COLO829 (cell line): ENCODE measurements around the gene PTPRD.
"Not testable (repeated sequence)": the region's sequence is repeated elsewhere in the genome, so short reads cannot be mapped to it uniquely, and the experiment has no call there.

ENCODE experiments used
- DNase-seq: peaks from one replicate; pipeline ENCODE4 v3.0.0; 2012; ENCODE audit warnings: low spot score

PTPRD gene

DNA sequence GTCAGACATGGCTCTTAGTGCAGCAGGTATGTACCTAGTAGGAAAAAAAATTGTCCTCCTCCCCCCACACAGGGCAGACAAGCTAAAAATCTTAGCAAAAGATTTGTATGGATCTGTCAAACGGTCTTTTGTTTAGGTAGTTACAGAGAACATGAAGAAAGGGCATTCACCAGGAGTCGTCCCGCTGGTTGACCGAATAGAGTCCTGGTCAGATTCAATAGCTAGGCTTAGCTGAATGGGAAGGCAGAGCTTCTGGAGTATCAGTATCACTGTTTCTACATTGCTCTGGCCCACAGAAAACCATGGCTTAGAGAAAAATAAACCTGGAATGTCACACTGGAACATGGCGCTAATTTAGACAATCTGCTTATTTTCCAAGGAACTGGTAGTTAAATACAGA, 642.3 kb downstream of the PTPRD start:
- no peak for DNase-seq

GRCh38 chr9:9963841-9964240, 649.0 kb downstream of the PTPRD start:
- DNase-seq, result no peak

- no peak for DNase-seq
These were observed 650.9 kb downstream of the PTPRD start for GRCh38 chr9:9961934-9962333.

DNA sequence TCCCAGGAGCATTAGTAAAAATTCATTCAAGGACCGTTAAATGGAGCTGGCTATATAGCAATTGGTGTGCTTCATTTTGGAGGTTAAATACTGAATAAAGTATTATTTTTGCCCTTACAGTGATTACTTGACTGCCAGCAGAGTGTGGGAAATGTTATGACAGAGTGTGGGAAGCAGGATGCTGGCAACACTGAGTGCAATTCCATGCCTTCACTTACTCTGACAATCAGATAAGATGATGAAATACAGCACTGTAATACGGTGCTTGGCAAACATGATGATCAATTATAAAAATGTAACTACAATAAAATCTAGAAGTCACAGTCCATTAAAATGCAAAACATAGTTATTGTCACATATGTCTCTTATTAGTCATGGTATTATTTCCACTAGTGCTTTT, 651.3 kb downstream of the PTPRD start:
- no peak for DNase-seq

- no peak for DNase-seq
These were observed 661.1 kb downstream of the PTPRD start for GRCh38 chr9:9951556-9952160.

GRCh38 chr9:9950813-9951212, 662.0 kb downstream of the PTPRD start:
- DNase-seq, result no peak

DNA sequence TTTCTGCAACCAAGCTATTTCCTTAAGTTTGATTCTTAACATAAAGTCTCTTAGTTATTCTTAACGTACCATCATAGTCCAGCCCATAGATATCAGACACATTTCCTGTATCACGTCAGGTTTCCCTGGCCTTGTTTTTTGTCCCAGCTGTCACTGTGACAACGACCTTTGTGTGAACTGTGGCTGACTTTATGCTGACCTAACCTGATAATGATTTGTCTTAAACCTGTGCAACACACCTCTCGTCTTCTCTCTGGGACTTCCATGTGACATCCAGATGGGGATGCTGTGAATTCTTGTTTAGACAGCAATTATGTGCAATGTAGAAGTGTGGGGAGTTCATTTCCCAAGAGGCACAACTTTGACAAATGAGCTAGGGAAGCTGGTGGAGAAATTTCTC, 662.8 kb downstream of the PTPRD start:
- no peak for DNase-seq

DNA sequence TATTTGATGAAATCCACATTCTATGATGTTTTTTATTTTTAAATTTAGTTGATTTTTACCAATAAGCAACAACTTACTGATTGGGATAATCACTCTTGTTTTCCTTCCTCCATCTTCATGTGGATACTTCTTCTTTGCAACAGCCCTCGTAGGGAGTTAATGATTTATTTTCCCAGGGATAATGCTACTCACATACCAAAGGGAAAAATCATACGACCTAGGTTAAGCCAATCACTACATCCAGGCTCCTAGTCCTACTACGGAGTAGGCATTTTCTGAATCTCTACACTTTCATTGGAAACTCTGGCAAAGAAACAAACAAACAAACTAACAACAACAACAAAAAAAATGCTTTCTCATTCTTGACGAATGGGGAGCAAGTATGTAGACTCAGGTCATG, 663.4 kb downstream of the PTPRD start:
- DNase-seq, result no peak

DNA sequence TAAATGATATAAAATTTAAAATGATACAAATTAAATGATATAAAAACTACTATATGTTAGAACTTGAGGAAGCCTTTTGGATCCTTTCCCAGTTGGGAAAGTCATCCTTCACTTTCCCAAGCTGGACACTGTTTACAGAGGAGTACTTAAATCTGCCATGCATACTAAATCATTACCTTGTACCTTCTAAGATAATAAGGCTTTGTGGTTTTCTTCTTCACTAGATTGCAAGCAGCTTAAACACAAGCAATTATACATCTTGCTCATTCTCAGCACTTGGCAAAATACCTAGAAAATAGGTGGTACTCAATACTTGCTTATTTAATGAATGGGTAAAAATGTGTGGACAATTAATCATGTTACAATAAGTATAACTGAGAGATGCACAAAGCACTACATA, 666.8 kb downstream of the PTPRD start:
- no peak for DNase-seq

GRCh38 chr9:9942764-9943424, 669.9 kb downstream of the PTPRD start:
- peak; percentile 44 for DNase-seq

GRCh38 chr9:9938432-9938831, 674.4 kb downstream of the PTPRD start:
- DNase-seq, result no peak

DNA sequence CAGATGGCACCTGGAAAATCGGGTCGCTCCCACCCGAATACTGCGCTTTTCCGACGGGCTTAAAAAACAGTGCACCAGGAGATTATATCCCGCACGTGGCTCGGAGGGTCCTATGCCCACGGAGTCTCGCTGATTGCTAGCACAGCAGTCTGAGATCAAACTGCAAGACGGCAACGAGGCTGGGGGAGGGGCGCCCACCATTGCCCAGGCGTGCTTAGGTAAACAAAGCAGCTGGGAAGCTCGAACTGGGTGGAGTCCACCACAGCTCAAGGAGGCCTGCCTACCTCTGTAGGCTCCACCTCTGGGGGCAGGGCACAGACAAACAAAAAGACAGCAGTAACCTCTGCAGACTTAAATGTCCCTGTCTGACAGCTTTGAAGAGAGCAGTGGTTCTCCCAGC, 681.3 kb downstream of the PTPRD start:
- not testable (repeated sequence) for DNase-seq

GRCh38 chr9:9924376-9924775, 688.4 kb downstream of the PTPRD start:
- no peak for DNase-seq

- no peak for DNase-seq
These were observed 691.0 kb downstream of the PTPRD start for GRCh38 chr9:9921805-9922204.

- no peak for DNase-seq
These were observed 692.3 kb downstream of the PTPRD start for GRCh38 chr9:9920425-9921060.

- DNase-seq, result no peak
These were observed 693.5 kb downstream of the PTPRD start for GRCh38 chr9:9919174-9919775.

GRCh38 chr9:9917400-9917799, 695.4 kb downstream of the PTPRD start:
- DNase-seq, result no peak

- DNase-seq, result no peak
These were observed 698.6 kb downstream of the PTPRD start for GRCh38 chr9:9914174-9914573.

GRCh38 chr9:9913276-9913832, 699.4 kb downstream of the PTPRD start:
- DNase-seq, result no peak

DNA sequence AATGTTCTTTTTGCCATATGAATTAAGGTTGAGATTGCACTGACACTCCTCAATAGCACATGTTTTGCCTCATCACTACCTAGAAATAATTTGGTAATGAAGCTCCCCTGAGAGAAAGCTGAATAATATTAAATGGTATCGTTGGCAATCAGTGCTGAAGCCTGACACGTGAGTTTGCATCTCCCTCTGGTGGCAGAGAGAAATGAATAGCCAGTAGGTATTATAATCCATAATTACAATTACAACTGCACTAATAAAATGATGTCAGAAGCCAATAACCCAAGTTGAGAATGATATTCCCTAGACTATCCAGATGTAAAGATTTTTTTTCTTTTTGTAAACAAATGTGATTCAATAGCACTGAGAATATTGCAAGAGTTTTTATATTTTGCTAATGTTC, 700.3 kb downstream of the PTPRD start:
- DNase-seq, result peak; percentile 2

DNA sequence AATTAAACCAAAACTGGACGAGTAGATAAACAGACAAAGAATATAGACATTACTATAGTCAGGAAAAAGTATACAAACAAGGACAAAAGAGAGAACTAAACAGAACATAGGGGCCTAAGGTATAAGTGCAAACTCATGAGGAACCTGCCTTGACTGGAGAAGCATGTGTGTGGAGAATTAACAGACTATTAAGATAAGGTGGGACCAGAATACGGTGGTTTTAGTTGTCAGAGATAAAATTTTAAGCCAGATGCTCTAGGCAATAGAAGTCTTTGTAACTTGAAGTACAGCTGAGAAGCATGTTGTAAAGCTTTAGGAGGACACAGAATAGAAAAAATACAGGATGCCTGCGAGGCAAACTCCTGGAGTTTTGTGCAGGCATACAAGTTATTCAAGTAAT, 707.1 kb downstream of the PTPRD start:
- no peak for DNase-seq

GRCh38 chr9:9904041-9904440, 708.8 kb downstream of the PTPRD start:
- no peak for DNase-seq

DNA sequence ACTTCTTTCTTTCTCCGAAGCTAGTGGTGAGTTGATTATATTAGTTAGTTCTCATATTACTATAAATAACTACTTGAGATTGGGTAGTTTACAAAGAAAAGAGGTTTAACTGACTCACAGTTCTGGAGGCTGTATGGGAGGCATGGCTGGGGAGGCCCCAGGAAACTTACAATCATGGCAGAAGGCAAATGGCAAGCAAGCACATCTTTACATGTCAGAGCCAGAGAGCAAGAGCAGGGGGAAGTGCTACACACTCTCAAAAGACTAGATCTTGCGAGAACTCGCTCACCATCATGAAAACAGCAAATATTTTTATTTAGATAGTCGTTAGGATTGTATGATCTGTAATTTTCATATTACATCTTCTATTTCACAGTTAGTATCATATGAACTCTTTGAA, 711.2 kb downstream of the PTPRD start:
- DNase-seq, result no peak
